ENCODE data around the gene GOLIM4. TPM values are rescaled to one million over a fixed set of nuclear protein-coding genes. Genes with fewer than 3 reads are reported as not detected.

The GOLIM4 gene
- total and polyA plus RNA-seq, 2 of the 13 experiments (the other 11 are each of a cell fraction or from before 2014, with no cell fraction given), result 10.9 to 47.7 TPM

DNA sequence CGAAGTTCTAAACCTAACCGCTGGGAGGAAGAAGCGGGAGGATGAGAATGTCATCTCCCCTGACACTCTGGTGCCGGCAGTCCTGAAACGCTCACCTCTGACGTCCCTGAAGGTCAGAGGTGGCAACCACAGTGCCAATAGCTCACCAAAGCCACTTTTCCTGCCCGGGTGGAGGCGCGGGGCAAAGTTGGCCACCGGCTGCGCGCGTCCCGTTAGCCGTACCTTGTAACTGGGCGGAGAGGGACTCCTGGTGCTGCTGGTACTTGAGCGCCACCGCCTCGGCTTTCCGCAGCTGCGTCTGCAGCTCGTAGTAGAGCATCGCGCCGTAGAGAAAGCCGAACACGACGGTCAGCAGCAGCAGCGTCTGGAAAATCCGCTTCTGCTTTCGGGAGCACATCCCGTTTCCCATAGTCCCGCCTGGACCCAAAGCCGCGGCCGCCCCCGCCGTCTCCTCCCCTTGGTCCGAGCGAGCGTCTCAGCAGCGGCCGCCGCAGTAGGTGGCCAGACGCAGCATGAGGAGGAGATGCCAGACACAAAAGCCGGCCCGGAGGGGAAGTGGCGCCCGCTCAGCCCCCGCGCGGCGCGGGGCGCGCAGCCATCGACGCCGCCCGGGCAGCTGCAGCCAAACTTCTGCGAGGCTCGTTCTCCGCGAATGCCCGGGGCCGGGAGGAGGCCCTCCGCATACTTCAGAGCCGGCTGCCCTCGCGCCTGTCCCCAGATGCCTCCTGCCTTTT lies 680 bp downstream of the GOLIM4 start (continued):
- TF ChIP-seq, protein P1, sequence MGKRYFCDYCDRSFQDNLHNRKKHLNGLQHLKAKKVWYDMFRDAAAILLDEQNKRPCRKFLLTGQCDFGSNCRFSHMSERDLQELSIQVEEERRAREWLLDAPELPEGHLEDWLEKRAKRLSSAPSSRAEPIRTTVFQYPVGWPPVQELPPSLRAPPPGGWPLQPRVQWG (CRISPR knock-in tag; IDR thresholded peaks at IDR 0.05; ENCODE audit: borderline replicate concordance, low read depth), result no peak
- TF ChIP-seq ZNF10 (CRISPR knock-in tag; IDR thresholded peaks at IDR 0.05; ENCODE audit: borderline replicate concordance, low read depth), result no peak
- TF ChIP-seq FOXA1 (IDR thresholded peaks at IDR 0.05), result no peak
- no peak for TF ChIP-seq FOXA1 (CRISPR knock-in tag; IDR thresholded peaks at IDR 0.05)
- no peak for TF ChIP-seq KLF11 (CRISPR knock-in tag; IDR thresholded peaks at IDR 0.05)
- no peak for TF ChIP-seq CENPX (CRISPR knock-in tag; IDR thresholded peaks at IDR 0.05)
- TF ChIP-seq, protein P2, sequence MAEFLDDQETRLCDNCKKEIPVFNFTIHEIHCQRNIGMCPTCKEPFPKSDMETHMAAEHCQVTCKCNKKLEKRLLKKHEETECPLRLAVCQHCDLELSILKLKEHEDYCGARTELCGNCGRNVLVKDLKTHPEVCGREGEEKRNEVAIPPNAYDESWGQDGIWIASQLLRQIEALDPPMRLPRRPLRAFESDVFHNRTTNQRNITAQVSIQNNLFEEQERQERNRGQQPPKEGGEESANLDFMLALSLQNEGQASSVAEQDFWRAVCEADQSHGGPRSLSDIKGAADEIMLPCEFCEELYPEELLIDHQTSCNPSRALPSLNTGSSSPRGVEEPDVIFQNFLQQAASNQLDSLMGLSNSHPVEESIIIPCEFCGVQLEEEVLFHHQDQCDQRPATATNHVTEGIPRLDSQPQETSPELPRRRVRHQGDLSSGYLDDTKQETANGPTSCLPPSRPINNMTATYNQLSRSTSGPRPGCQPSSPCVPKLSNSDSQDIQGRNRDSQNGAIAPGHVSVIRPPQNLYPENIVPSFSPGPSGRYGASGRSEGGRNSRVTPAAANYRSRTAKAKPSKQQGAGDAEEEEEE (CRISPR knock-in tag; IDR thresholded peaks at IDR 0.05; ENCODE audit: borderline replicate concordance), result no peak
- TF ChIP-seq TCF7L2 (IDR thresholded peaks at IDR 0.05; ENCODE audit: low read depth, low read length), result no peak
- no peak for TF ChIP-seq ZNF44 (CRISPR knock-in tag; IDR thresholded peaks at IDR 0.05)
- TF ChIP-seq THYN1 (CRISPR knock-in tag; IDR thresholded peaks at IDR 0.05; ENCODE audit: borderline replicate concordance, low read depth), result no peak
- TF ChIP-seq, protein P3, sequence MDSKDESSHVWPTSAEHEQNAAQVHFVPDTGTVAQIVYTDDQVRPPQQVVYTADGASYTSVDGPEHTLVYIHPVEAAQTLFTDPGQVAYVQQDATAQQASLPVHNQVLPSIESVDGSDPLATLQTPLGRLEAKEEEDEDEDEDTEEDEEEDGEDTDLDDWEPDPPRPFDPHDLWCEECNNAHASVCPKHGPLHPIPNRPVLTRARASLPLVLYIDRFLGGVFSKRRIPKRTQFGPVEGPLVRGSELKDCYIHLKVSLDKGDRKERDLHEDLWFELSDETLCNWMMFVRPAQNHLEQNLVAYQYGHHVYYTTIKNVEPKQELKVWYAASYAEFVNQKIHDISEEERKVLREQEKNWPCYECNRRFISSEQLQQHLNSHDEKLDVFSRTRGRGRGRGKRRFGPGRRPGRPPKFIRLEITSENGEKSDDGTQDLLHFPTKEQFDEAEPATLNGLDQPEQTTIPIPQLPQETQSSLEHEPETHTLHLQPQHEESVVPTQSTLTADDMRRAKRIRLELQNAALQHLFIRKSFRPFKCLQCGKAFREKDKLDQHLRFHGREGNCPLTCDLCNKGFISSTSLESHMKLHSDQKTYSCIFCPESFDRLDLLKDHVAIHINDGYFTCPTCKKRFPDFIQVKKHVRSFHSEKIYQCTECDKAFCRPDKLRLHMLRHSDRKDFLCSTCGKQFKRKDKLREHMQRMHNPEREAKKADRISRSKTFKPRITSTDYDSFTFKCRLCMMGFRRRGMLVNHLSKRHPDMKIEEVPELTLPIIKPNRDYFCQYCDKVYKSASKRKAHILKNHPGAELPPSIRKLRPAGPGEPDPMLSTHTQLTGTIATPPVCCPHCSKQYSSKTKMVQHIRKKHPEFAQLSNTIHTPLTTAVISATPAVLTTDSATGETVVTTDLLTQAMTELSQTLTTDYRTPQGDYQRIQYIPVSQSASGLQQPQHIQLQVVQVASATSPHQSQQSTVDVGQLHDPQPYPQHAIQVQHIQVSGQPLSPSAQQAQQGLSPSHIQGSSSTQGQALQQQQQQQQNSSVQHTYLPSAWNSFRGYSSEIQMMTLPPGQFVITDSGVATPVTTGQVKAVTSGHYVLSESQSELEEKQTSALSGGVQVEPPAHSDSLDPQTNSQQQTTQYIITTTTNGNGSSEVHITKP (CRISPR knock-in tag; IDR thresholded peaks at IDR 0.05; ENCODE audit: low read depth), result no peak; the same call in 1 of the 2 replicates
- TF ChIP-seq ZSCAN21 (CRISPR knock-in tag; IDR thresholded peaks at IDR 0.05; ENCODE audit: borderline replicate concordance), result peak; percentile 23; the same call in 1 of the 2 replicates
- no peak for TF ChIP-seq ZMAT3 (CRISPR knock-in tag; conservative IDR thresholded peaks at IDR 0.05)
- TF ChIP-seq ARNTL (CRISPR knock-in tag; IDR thresholded peaks at IDR 0.05), result no peak
- TF ChIP-seq, protein P4, sequence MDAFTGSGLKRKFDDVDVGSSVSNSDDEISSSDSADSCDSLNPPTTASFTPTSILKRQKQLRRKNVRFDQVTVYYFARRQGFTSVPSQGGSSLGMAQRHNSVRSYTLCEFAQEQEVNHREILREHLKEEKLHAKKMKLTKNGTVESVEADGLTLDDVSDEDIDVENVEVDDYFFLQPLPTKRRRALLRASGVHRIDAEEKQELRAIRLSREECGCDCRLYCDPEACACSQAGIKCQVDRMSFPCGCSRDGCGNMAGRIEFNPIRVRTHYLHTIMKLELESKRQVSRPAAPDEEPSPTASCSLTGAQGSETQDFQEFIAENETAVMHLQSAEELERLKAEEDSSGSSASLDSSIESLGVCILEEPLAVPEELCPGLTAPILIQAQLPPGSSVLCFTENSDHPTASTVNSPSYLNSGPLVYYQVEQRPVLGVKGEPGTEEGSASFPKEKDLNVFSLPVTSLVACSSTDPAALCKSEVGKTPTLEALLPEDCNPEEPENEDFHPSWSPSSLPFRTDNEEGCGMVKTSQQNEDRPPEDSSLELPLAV (CRISPR knock-in tag; conservative IDR thresholded peaks at IDR 0.05; ENCODE audit: low read depth), result no peak
- no peak for TF ChIP-seq ZNF878 (CRISPR knock-in tag; IDR thresholded peaks at IDR 0.05)
- no peak for TF ChIP-seq ZFYVE20 (CRISPR knock-in tag; IDR thresholded peaks at IDR 0.05; ENCODE audit: borderline replicate concordance, low read depth)
- no peak for TF ChIP-seq EZH2 (conservative IDR thresholded peaks at IDR 0.05; ENCODE audit: low read depth, low read length)
- TF ChIP-seq, protein P5, sequence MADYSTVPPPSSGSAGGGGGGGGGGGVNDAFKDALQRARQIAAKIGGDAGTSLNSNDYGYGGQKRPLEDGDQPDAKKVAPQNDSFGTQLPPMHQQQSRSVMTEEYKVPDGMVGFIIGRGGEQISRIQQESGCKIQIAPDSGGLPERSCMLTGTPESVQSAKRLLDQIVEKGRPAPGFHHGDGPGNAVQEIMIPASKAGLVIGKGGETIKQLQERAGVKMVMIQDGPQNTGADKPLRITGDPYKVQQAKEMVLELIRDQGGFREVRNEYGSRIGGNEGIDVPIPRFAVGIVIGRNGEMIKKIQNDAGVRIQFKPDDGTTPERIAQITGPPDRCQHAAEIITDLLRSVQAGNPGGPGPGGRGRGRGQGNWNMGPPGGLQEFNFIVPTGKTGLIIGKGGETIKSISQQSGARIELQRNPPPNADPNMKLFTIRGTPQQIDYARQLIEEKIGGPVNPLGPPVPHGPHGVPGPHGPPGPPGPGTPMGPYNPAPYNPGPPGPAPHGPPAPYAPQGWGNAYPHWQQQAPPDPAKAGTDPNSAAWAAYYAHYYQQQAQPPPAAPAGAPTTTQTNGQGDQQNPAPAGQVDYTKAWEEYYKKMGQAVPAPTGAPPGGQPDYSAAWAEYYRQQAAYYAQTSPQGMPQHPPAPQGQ (CRISPR knock-in tag; IDR thresholded peaks at IDR 0.05; ENCODE audit: borderline replicate concordance), result no peak

Data from HepG2 (cell line).